HEK293 (cell line): ENCODE measurements around the gene CNPY1.

Experiments used
- CTCF ChIA-PET: fragments of 350-600 bp; formaldehyde crosslinking; extraction: SDS; loops from one replicate; lab custom pipeline; 2021; ENCODE audit warnings: antibody characterized with exemption; lab: Yijun Ruan, JAX
- POLR2A ChIA-PET: fragments of 300-600 bp; formaldehyde crosslinking; extraction: SDS; loops from one replicate; lab custom pipeline; 2020; ENCODE audit warnings: antibody characterized with exemption, inconsistent platforms; lab: Yijun Ruan, JAX
- H3K27ac ChIP-seq: fragments of 200-500 bp; sonication (Bioruptor generic); 2 replicates; pipeline ENCODE4 v1.5.1; 2014; ENCODE audit warnings: low read depth, low read length, control low read depth, inconsistent platforms; ENCODE audit errors: extremely low read depth
- H3K36me3 ChIP-seq, 2 experiments: fragments of 200-500 bp in 1 of 2; sonication (Bioruptor generic) in 1 of 2; 1 replicate in 1 of 2; 2 replicates in 1 of 2; pipeline ENCODE4 v1.5.1; 2014 to 2017; ENCODE audit warnings: inconsistent platforms in 2 of 2, low read length in 2 of 2; ENCODE audit not compliant: control insufficient read depth in 2 of 2, insufficient read depth in 1 of 2
- H3K4me1 ChIP-seq: fragments of 200-500 bp; sonication (Bioruptor generic); 2 replicates; pipeline ENCODE4 v1.5.1; 2014; ENCODE audit warnings: mild to moderate bottlenecking, low read length, inconsistent platforms; ENCODE audit not compliant: control insufficient read depth, insufficient read depth
- H3K4me3 ChIP-seq: 2 replicates; pipeline ENCODE4 v1.5.1; 2011; ENCODE audit warnings: low read depth, mild to moderate bottlenecking, control low read depth, low read length, moderate library complexity
- H3K9me3 ChIP-seq: fragments of 200-500 bp; sonication (Bioruptor generic); 2 replicates; pipeline ENCODE4 v1.5.1; 2014; ENCODE audit warnings: low read depth, low read length, inconsistent platforms; ENCODE audit not compliant: control insufficient read depth, insufficient read depth
- HOXA7 ChIP-seq: sonication (generic); formaldehyde crosslinking; IDR thresholded peaks from 2 replicates; pipeline ENCODE4 v1.8.1; 2022; ENCODE audit warnings: missing genetic modification reagents, borderline replicate concordance
- HOXC10 ChIP-seq: sonication (generic); formaldehyde crosslinking; IDR thresholded peaks from 2 replicates; pipeline ENCODE4 v1.8.1; 2023; ENCODE audit warnings: mild to moderate bottlenecking, missing genetic modification reagents
- KLF10 ChIP-seq: fragments of 450-650 bp; IDR thresholded peaks from 2 replicates; pipeline ENCODE4 v1.5.1; 2018; ENCODE audit warnings: missing biosample characterization, mild to moderate bottlenecking, missing genetic modification characterization
- MZF1 ChIP-seq: fragments of 450-650 bp; formaldehyde crosslinking; IDR thresholded peaks from 2 replicates; pipeline ENCODE4 v1.5.1; 2017; ENCODE audit warnings: missing biosample characterization, missing genetic modification characterization, borderline replicate concordance
- PBX3 ChIP-seq: sonication (generic); formaldehyde crosslinking; IDR thresholded peaks from 2 replicates; pipeline ENCODE4 v1.8.1; 2022; ENCODE audit warnings: mild to moderate bottlenecking, moderate library complexity, missing genetic modification reagents
- RBAK ChIP-seq: fragments of 450-650 bp; formaldehyde crosslinking; IDR thresholded peaks from 2 replicates; pipeline ENCODE4 v1.5.1; 2016; ENCODE audit warnings: missing biosample characterization, missing genetic modification characterization
- REPIN1 ChIP-seq: fragments of 450-650 bp; formaldehyde crosslinking; IDR thresholded peaks from 2 replicates; pipeline ENCODE4 v1.5.1; 2017; ENCODE audit warnings: missing biosample characterization, missing genetic modification characterization, low read depth
- SP2 ChIP-seq: fragments of 450-650 bp; formaldehyde crosslinking; IDR thresholded peaks from 2 replicates; pipeline ENCODE4 v1.5.1; 2016; ENCODE audit warnings: missing biosample characterization, missing genetic modification characterization
- SP7 ChIP-seq: fragments of 450-650 bp; formaldehyde crosslinking; IDR thresholded peaks from 2 replicates; pipeline ENCODE4 v1.5.1; 2016; ENCODE audit warnings: missing biosample characterization, missing genetic modification characterization
- ZBTB20 ChIP-seq: fragments of 450-650 bp; formaldehyde crosslinking; IDR thresholded peaks from 2 replicates; pipeline ENCODE4 v1.5.1; 2016; ENCODE audit warnings: missing biosample characterization, missing genetic modification characterization
- ZIC2 ChIP-seq: fragments of 450-650 bp; formaldehyde crosslinking; IDR thresholded peaks from 2 replicates; pipeline ENCODE4 v1.5.1; 2016; ENCODE audit warnings: missing biosample characterization, missing genetic modification characterization
- ZNF10 ChIP-seq: fragments of 450-650 bp; formaldehyde crosslinking; IDR thresholded peaks from 2 replicates; pipeline ENCODE4 v1.5.1; 2017; ENCODE audit warnings: missing biosample characterization, missing genetic modification characterization
- ZNF155 ChIP-seq: fragments of 450-650 bp; formaldehyde crosslinking; IDR thresholded peaks from 2 replicates; pipeline ENCODE4 v1.5.1; 2016; ENCODE audit warnings: missing biosample characterization, missing genetic modification characterization
- ZNF311 ChIP-seq: fragments of 450-650 bp; formaldehyde crosslinking; IDR thresholded peaks from 2 replicates; pipeline ENCODE4 v1.5.1; 2017; ENCODE audit warnings: missing biosample characterization, missing genetic modification characterization, borderline replicate concordance
- ZNF341 ChIP-seq: fragments of 450-650 bp; formaldehyde crosslinking; IDR thresholded peaks from 2 replicates; pipeline ENCODE4; 2016; ENCODE audit warnings: low read depth, missing biosample characterization, missing genetic modification characterization
- ZNF366 ChIP-seq: fragments of 450-650 bp; formaldehyde crosslinking; conservative IDR thresholded peaks from 2 replicates; pipeline ENCODE4 v1.5.1; 2016; ENCODE audit warnings: missing biosample characterization, missing genetic modification characterization
- ZNF416 ChIP-seq: fragments of 450-650 bp; formaldehyde crosslinking; IDR thresholded peaks from 2 replicates; pipeline ENCODE4 v1.5.1; 2016; ENCODE audit warnings: missing biosample characterization, missing genetic modification characterization
- ZNF561 ChIP-seq: fragments of 450-650 bp; IDR thresholded peaks from 2 replicates; pipeline ENCODE4 v1.5.1; 2018; ENCODE audit warnings: missing biosample characterization, missing genetic modification characterization, borderline replicate concordance
- ZNF571 ChIP-seq: fragments of 450-650 bp; formaldehyde crosslinking; IDR thresholded peaks from 2 replicates; pipeline ENCODE4 v1.5.0; 2017; ENCODE audit warnings: missing biosample characterization, missing genetic modification characterization
- ZNF658 ChIP-seq: fragments of 450-650 bp; formaldehyde crosslinking; IDR thresholded peaks from 2 replicates; pipeline ENCODE4; 2016; ENCODE audit warnings: missing biosample characterization, missing genetic modification characterization
- ZNF677 ChIP-seq: fragments of 450-650 bp; IDR thresholded peaks from 2 replicates; pipeline ENCODE4 v1.5.0; 2018; ENCODE audit warnings: missing biosample characterization, mild to moderate bottlenecking, missing genetic modification characterization, moderate library complexity
- ZNF707 ChIP-seq: fragments of 450-650 bp; formaldehyde crosslinking; IDR thresholded peaks from 2 replicates; pipeline ENCODE4 v1.5.1; 2016; ENCODE audit warnings: missing biosample characterization, missing genetic modification characterization
- ZNF792 ChIP-seq: fragments of 450-650 bp; formaldehyde crosslinking; IDR thresholded peaks from 2 replicates; pipeline ENCODE4 v1.5.1; 2016; ENCODE audit warnings: missing biosample characterization, missing genetic modification characterization
- ZNF830 ChIP-seq: fragments of 450-650 bp; IDR thresholded peaks from 2 replicates; pipeline ENCODE4 v1.5.0; 2018; ENCODE audit warnings: missing biosample characterization, missing genetic modification characterization, low read depth, mild to moderate bottlenecking, moderate library complexity
- ZSCAN18 ChIP-seq: fragments of 450-650 bp; formaldehyde crosslinking; IDR thresholded peaks from 2 replicates; pipeline ENCODE4 v1.5.1; 2016; ENCODE audit warnings: missing biosample characterization, missing genetic modification characterization
- ZSCAN30 ChIP-seq: fragments of 450-650 bp; IDR thresholded peaks from 2 replicates; pipeline ENCODE4 v1.5.1; 2018; ENCODE audit warnings: missing biosample characterization, mild to moderate bottlenecking, missing genetic modification characterization, moderate library complexity
- TF ChIP-seq, protein P1 (sequence below): fragments of 450-650 bp; formaldehyde crosslinking; IDR thresholded peaks from 2 replicates; pipeline ENCODE4 v1.5.1; 2016; ENCODE audit warnings: missing biosample characterization, missing genetic modification characterization
- TF ChIP-seq, protein P2 (sequence below): fragments of 450-650 bp; formaldehyde crosslinking; optimal IDR thresholded peaks from 2 replicates; pipeline ENCODE3; 2016; ENCODE audit warnings: missing biosample characterization, mild to moderate bottlenecking, missing genetic modification characterization
- TF ChIP-seq, protein P3 (sequence below): fragments of 450-650 bp; formaldehyde crosslinking; conservative IDR thresholded peaks from 2 replicates; pipeline ENCODE4 v1.5.1; 2016; ENCODE audit warnings: low read depth, missing biosample characterization, missing genetic modification characterization

The CNPY1 gene

GRCh38 chr7:155509725-155510551, 36.4 kb downstream of the CNPY1 start:
- peak overlapping the region; percentile 61 for H3K4me3 ChIP-seq
- POLR2A ChIA-PET: interaction anchor here (0.5 kb wide), 1 partner anchor 37 kb away, joined by 5 read pairs; no protein-coding TSS in a partner anchor
- TF ChIP-seq PBX3 (CRISPR knock-in tag): no peak
- no peak for TF ChIP-seq HOXC10 (CRISPR knock-in tag)
- no peak for TF ChIP-seq ZNF658 (tag by site-specific recombination)
- 0 out of 2 replicates have a peak, but pooled peaks have one; percentile 25 for TF ChIP-seq MZF1 (tag by site-specific recombination)
- 0 out of 2 replicates have a peak, but pooled peaks have one; percentile 24 for TF ChIP-seq KLF10 (tag by site-specific recombination)
- no peak for TF ChIP-seq ZNF677 (tag by site-specific recombination)
- no peak for TF ChIP-seq ZNF792 (tag by site-specific recombination)
- TF ChIP-seq ZNF561 (tag by site-specific recombination): peak; percentile 45; the same call in 1 of the 2 replicates
- TF ChIP-seq, protein P1, sequence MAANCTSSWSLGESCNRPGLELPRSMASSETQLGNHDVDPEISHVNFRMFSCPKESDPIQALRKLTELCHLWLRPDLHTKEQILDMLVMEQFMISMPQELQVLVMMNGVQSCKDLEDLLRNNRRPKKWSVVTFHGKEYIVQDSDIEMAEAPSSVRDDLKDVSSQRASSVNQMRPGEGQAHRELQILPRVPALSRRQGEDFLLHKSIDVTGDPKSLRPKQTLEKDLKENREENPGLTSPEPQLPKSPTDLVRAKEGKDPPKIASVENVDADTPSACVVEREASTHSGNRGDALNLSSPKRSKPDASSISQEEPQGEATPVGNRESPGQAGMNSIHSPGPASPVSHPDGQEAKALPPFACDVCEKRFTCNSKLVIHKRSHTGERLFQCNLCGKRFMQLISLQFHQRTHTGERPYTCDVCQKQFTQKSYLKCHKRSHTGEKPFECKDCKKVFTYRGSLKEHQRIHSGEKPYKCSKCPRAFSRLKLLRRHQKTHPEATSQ (tag by site-specific recombination): no peak
- TF ChIP-seq ZNF311: no peak
- no peak for TF ChIP-seq REPIN1 (tag by site-specific recombination)
- TF ChIP-seq HOXA7 (CRISPR knock-in tag): no peak
- TF ChIP-seq ZSCAN18 (tag by site-specific recombination): no peak
- no peak for TF ChIP-seq ZNF830 (tag by site-specific recombination)
- TF ChIP-seq SP7 (tag by site-specific recombination): peak; percentile 35; the same call in 1 of the 2 replicates
- TF ChIP-seq ZNF416 (tag by site-specific recombination): no peak
- TF ChIP-seq ZNF155: no peak
- no peak for TF ChIP-seq ZNF707
- peak; percentile 82; the same call in 1 of the 2 replicates for TF ChIP-seq ZBTB20 (tag by site-specific recombination)
- TF ChIP-seq, protein P2, sequence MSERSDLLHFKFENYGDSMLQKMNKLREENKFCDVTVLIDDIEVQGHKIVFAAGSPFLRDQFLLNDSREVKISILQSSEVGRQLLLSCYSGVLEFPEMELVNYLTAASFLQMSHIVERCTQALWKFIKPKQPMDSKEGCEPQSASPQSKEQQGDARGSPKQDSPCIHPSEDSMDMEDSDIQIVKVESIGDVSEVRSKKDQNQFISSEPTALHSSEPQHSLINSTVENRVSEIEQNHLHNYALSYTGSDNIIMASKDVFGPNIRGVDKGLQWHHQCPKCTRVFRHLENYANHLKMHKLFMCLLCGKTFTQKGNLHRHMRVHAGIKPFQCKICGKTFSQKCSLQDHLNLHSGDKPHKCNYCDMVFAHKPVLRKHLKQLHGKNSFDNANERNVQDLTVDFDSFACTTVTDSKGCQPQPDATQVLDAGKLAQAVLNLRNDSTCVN: peak; percentile 94
- peak; percentile 23; the same call in 1 of the 2 replicates for TF ChIP-seq SP2 (tag by site-specific recombination)
- TF ChIP-seq ZIC2 (tag by site-specific recombination): no peak
- TF ChIP-seq, protein P3, sequence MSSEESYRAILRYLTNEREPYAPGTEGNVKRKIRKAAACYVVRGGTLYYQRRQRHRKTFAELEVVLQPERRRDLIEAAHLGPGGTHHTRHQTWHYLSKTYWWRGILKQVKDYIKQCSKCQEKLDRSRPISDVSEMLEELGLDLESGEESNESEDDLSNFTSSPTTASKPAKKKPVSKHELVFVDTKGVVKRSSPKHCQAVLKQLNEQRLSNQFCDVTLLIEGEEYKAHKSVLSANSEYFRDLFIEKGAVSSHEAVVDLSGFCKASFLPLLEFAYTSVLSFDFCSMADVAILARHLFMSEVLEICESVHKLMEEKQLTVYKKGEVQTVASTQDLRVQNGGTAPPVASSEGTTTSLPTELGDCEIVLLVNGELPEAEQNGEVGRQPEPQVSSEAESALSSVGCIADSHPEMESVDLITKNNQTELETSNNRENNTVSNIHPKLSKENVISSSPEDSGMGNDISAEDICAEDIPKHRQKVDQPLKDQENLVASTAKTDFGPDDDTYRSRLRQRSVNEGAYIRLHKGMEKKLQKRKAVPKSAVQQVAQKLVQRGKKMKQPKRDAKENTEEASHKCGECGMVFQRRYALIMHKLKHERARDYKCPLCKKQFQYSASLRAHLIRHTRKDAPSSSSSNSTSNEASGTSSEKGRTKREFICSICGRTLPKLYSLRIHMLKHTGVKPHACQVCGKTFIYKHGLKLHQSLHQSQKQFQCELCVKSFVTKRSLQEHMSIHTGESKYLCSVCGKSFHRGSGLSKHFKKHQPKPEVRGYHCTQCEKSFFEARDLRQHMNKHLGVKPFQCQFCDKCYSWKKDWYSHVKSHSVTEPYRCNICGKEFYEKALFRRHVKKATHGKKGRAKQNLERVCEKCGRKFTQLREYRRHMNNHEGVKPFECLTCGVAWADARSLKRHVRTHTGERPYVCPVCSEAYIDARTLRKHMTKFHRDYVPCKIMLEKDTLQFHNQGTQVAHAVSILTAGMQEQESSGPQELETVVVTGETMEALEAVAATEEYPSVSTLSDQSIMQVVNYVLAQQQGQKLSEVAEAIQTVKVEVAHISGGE (tag by site-specific recombination): peak; percentile 82
- TF ChIP-seq ZNF10 (tag by site-specific recombination): 0 out of 2 replicates have a peak, but pooled peaks have one; percentile 22
- peak; percentile 96 for TF ChIP-seq ZNF341 (tag by site-specific recombination)
- TF ChIP-seq ZNF366: peak; percentile 73
- TF ChIP-seq ZNF571 (tag by site-specific recombination): no peak
- TF ChIP-seq ZSCAN30: peak; percentile 81
- no peak for TF ChIP-seq RBAK

More at GRCh38 chr7:155509725-155510551, 36.4 kb downstream of the CNPY1 start:
- Histone ChIP-seq H3K9me3 (no peaks in the 10 kb centered on the region), H3K36me3 (no peaks in the 10 kb centered on the region), H3K27ac (0 out of 2 replicates have a peak overlapping the region, but pooled peaks have one; percentile 0), H3K4me1 (0 out of 2 replicates have a peak, but pooled peaks cover 2% of the 10 kb centered on the region)
- CTCF ChIA-PET: interaction anchor here (0.8 to 1.1 kb wide), 2 partner anchors 10 to 24 kb away, joined by 3 read pairs; no protein-coding TSS in a partner anchor
